ENCODE data around the gene GNG4.
"Not testable (repeated sequence)": the region's sequence is repeated elsewhere in the genome, so short reads cannot be mapped to it uniquely, and the experiment has no call there.

The GNG4 gene

GRCh38 chr1:235651170-235651806, 1.7 kb upstream of the GNG4 start:
- no peak overlapping the region for H2AFZ ChIP-seq
- no peak overlapping the region for H3K27ac ChIP-seq
- H3K36me3 ChIP-seq (ENCODE audit: control insufficient read depth, insufficient read depth, low read length) = no peaks in the 10 kb centered on the region
- H3K4me3 ChIP-seq (ENCODE audit: low read depth, low read length) = no peak overlapping the region
- H3K9me3 ChIP-seq (ENCODE audit: control insufficient read depth, low read length) = no peaks in the 10 kb centered on the region
- no peaks in the 10 kb centered on the region for H3K79me2 ChIP-seq
- peaks cover 4% of the 10 kb centered on the region for H3K4me1 ChIP-seq
- no peak for TF ChIP-seq CTCF (IDR thresholded peaks at IDR 0.05)
- H3K27me3 ChIP-seq (ENCODE audit: control insufficient read depth, insufficient read depth, low read length) = no peaks in the 10 kb centered on the region
- no peak overlapping the region for H3K9ac ChIP-seq
- no peak overlapping the region for H3K4me2 ChIP-seq (ENCODE audit: low read length)

GRCh38 chr1:235650341-235651169, 971 bp upstream of the GNG4 start:
- Histone ChIP-seq H3K36me3 (ENCODE audit: control insufficient read depth, insufficient read depth, low read length) (no peaks in the 10 kb centered on the region), H2AFZ (peak overlapping the region; percentile 89), H3K9me3 (ENCODE audit: control insufficient read depth, low read length) (no peaks in the 10 kb centered on the region), H3K9ac (no peak overlapping the region), H3K79me2 (no peaks in the 10 kb centered on the region), H3K4me2 (ENCODE audit: low read length) (peak overlapping the region; percentile 62), H3K4me1 (peaks cover 4% of the 10 kb centered on the region), H3K4me3 (ENCODE audit: low read depth, low read length) (peak overlapping the region; percentile 3), H3K27me3 (ENCODE audit: control insufficient read depth, insufficient read depth, low read length) (no peaks in the 10 kb centered on the region), H3K27ac (no peak overlapping the region)
- no peak for TF ChIP-seq CTCF (IDR thresholded peaks at IDR 0.05)

DNA sequence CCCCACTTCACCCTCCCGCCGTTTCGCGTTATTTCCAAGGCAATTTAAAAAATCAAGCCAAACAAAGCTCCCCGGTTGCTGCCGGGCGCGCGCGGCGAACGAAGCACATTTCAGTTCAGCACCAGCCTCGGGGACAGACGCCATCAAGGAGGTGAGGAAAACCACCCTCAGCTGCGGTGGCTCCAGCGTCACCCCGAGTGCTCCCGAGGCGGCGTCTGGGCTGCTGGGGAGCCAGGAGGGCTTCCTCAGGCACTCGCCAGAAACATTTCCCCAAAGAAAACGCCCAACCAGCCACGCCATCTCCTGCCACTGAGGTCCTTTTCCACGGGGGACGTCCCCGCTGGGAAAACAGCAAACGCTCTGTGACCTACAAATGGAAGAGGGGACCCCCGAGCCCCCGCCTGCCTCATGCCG, 623 bp downstream of the GNG4 start:
- H3K4me1 ChIP-seq = peaks cover 4% of the 10 kb centered on the region
- peak overlapping the region; percentile 63 for H2AFZ ChIP-seq
- H3K27me3 ChIP-seq (ENCODE audit: control insufficient read depth, insufficient read depth, low read length) = no peaks in the 10 kb centered on the region
- TF ChIP-seq CTCF (IDR thresholded peaks at IDR 0.05) = no peak
- H3K27ac ChIP-seq = peak overlapping the region; percentile 33
- H3K36me3 ChIP-seq (ENCODE audit: control insufficient read depth, insufficient read depth, low read length) = no peaks in the 10 kb centered on the region
- no peaks in the 10 kb centered on the region for H3K9me3 ChIP-seq (ENCODE audit: control insufficient read depth, low read length)
- peak overlapping the region; percentile 46 for H3K4me2 ChIP-seq (ENCODE audit: low read length)
- H3K9ac ChIP-seq = no peak overlapping the region
- H3K79me2 ChIP-seq = no peaks in the 10 kb centered on the region
- H3K4me3 ChIP-seq (ENCODE audit: low read depth, low read length) = no peak overlapping the region

DNA sequence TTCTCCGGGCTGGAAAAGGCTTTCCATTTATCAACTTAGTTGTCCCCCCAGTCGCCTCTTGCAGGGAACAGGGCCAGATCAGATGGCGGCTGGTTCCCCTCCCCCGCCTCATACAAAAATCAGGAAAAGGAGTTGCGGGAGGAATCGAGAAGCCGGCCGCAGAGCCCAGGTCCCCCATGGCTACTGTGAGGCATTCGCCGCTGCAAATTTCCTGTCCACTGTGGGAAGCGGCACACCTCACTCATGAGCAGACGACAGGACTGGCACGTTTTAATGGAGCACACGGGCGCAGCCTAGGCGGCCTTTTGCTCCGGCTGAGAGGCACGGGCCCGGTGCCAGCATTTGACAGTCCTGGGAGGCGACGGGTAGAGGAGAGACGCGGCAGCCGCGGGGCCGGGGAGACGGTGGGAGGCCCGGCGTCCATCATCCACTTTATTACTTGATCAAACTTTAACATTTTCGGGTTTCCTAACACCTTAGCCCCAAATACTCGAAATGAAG, 1.1 kb downstream of the GNG4 start:
- Histone ChIP-seq H3K27me3 (ENCODE audit: control insufficient read depth, insufficient read depth, low read length) (no peaks in the 10 kb centered on the region), H3K79me2 (no peaks in the 10 kb centered on the region), H2AFZ (peak overlapping the region; percentile 63), H3K9me3 (ENCODE audit: control insufficient read depth, low read length) (no peaks in the 10 kb centered on the region), H3K4me2 (ENCODE audit: low read length) (peak overlapping the region; percentile 25), H3K4me3 (ENCODE audit: low read depth, low read length) (no peak overlapping the region), H3K4me1 (peaks cover 4% of the 10 kb centered on the region), H3K9ac (no peak overlapping the region), H3K27ac (peak overlapping the region; percentile 33), H3K36me3 (ENCODE audit: control insufficient read depth, insufficient read depth, low read length) (no peaks in the 10 kb centered on the region)
- TF ChIP-seq CTCF (IDR thresholded peaks at IDR 0.05) = no peak

DNA sequence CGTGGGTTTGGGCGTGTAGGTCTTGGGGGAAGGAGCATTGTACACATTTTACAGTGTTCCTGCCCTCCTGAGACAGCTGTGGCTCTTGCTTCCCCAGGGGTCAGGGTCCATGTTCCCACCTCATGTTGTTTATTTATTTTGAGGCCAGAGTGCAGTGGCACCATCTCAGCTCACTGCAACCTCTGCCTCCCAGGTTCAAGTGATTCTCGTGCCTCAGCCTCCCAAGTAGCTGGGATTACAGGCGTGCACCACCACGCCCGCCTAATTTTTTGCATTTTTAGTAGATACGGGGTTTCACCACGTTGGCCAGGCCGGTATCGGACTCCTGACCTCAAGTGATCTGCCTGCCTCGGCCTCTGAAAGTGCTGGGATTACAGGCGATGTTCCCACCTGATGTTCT, 2.0 kb downstream of the GNG4 start:
- not testable (repeated sequence) for H3K27me3 ChIP-seq (ENCODE audit: control insufficient read depth, insufficient read depth, low read length); H3K9me3 ChIP-seq (ENCODE audit: control insufficient read depth, low read length); H2AFZ ChIP-seq; H3K4me1 ChIP-seq; H3K36me3 ChIP-seq (ENCODE audit: control insufficient read depth, insufficient read depth, low read length); H3K4me2 ChIP-seq (ENCODE audit: low read length); H3K27ac ChIP-seq; H3K79me2 ChIP-seq; H3K9ac ChIP-seq; H3K4me3 ChIP-seq (ENCODE audit: low read depth, low read length)

Measured in parathyroid adenoma (tissue), 2 donors.